KBM-7 (cell line): ENCODE results near the gene RAET1L.

Experiments
- DNase-seq: peaks from one replicate; pipeline ENCODE4 v3.0.0-alpha.2; 2015
- in situ Hi-C: fragments of 300-500 bp; cut with MboI; formaldehyde crosslinking; loops from 2 replicates; pipeline ENCODE4 v1.14.3; 2020; ENCODE audit warnings: low sequenced_read_pairs, low pct_unique_long_range_greater_than_20kb, mixed read lengths

The RAET1L gene

DNA sequence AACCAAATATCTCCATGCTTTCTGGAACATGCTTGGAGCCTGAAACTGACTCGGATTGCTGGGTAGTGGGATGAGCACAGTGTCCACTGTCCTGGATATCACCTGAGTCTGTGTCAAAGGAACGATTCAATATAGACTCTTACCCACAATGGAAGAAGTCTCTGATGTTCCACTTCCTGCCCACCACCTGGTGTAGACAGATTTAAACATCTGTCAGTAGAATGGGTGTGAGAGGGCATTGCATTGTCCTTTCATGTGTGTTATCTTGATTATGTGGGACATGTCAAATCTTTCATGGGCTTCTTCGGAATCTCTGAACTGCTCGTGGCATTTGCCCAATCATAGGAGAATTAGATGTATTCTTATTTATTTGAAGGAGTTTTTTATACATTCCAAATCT, 22.8 kb upstream of the RAET1L start:
- no peak for DNase-seq
- in situ Hi-C loops = no loop called here

GRCh38 chr6:150046943-150047342, 21.6 kb upstream of the RAET1L start:
- no peak for DNase-seq
- in situ Hi-C loops = no loop called here

GRCh38 chr6:150044621-150045145, 19.4 kb upstream of the RAET1L start:
- no peak for DNase-seq
- in situ Hi-C loops = no loop called here

DNA sequence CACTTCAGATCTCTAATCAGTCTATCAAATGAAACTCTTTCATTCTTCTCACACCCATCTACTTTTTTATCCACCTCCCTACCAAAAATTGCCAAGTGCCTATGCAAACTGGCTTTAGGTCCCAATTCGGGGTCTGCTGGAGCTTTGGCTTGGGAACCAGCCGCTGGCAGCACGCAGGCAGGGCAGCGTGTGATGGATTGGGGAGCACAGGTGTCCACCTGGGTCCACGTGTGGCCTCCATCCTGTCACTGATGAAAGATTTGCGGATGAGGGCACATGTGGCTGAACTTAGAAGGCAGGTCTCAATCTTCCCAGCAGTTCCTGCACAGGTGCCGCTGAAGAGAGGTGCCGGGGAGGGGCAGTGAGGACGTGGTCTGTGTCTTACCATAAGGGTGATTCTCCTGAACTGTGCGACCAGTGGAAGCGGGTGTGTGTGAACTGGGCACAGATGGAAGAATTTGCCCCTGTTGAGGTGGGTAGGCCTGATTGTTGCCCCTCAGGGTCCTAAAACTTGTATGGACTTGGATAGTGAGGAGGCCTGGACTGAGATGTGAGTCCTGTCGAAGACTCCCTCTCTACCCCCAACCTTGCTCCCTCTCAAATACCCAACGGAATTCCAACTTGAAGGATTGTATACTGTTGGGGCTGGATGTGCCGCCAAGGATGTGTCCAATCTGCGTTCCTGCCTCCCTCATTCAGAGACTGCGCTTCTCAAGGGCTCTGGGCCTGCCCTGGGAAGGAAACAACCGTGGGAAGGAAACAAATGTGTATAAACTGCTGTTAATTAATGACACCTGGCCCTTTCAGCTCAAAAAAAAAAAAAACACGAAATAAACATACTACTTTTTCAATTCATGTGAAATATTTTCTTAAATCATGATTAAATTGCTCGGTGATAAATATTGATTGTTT, 18.4 kb upstream of the RAET1L start:
- no peak for DNase-seq
- in situ Hi-C loops = no loop called here

DNA sequence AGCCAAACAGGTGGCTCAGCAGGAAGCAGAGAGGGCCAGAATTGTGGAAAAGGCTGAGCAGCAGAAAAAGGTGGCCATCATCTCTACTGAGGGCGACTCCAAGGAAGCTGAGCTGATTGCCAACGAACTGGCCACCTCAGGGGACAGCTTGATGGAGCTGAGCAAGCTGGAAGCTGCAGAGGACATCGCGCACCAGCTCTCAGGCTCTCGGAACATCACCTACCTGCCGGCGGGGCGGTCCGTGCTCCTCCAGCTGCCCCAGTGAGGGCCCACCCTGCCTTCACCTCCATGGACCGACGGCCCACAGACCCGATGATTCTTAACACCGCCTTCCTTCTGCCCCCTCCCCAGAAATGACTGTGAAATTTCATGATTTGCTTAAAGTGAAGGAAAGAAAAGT, 17.8 kb upstream of the RAET1L start:
- DNase-seq = no peak
- in situ Hi-C loops = no loop called here

GRCh38 chr6:150038202-150039062, 13.1 kb upstream of the RAET1L start:
- in situ Hi-C loops = no loop called here
- no peak for DNase-seq

DNA sequence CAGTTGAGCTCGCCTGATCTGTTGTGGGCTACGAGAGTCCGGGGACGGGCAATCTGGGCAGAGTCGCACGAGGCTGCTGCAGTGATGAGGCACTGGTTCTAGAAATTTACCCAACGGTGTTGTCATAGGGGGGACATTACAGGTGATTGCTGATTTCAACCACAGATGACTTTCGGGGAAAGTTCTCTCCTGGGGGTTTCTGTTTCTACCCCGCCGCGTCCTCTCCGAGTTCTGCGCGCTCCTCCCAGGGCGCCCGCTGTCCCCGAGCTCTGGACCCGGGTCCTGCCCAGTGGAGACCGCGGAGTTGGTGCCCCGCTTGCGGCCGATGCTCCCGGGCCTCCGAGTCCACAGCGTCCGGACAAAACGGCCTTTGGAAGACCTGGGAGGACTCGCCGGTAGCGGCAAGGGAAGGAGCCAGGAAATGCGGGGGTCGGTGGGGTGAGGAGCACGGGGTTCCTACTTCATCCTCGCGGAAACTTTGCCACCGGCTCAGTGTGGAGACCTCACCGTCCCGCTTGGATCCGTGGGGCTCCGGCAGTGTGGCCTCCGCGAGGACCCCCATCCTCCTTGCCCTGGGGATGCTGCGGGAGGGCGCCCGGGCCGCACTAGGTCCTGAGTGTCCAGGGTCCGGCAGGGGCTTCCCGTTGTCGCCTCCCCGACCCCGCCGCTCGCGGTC, 12.3 kb upstream of the RAET1L start:
- no peak for DNase-seq
- in situ Hi-C loops = no loop called here

- in situ Hi-C loops = no loop called here
- no peak for DNase-seq
Observed at GRCh38 chr6:150036081-150036480, 10.7 kb upstream of the RAET1L start.

- no peak for DNase-seq
- in situ Hi-C loops = no loop called here
Observed at GRCh38 chr6:150033207-150033771, 8.0 kb upstream of the RAET1L start.

DNA sequence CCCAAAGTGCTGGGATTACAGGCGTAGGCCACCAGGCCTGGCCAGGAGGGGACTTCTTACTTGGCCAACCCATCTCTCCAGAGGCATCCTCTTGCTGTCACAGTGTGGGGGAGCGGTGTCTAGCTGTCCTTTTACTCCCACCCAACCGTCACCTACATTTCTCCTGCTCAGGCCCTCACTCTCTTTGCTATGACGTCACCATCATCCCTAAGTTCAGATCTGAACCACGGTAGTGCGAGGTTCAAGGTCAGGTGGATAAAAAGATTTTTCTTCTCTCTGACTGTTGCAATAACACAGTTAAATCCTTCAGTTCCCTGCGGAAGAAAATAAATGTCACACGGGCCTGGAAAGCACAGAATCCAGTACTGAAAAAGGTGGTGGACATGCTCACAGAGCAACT, 7.3 kb upstream of the RAET1L start:
- in situ Hi-C loops = no loop called here
- no peak for DNase-seq

- in situ Hi-C loops = no loop called here
- no peak for DNase-seq
Observed at GRCh38 chr6:150030611-150031010, 5.3 kb upstream of the RAET1L start.

GRCh38 chr6:150029749-150030148, 4.4 kb upstream of the RAET1L start:
- no peak for DNase-seq
- in situ Hi-C loops = no loop called here

GRCh38 chr6:150029276-150029675, 3.9 kb upstream of the RAET1L start:
- in situ Hi-C loops = no loop called here

GRCh38 chr6:150028799-150029198, 3.5 kb upstream of the RAET1L start:
- no peak for DNase-seq
- in situ Hi-C loops = no loop called here

More at GRCh38 chr6:150029276-150029675, 3.9 kb upstream of the RAET1L start:
- no peak for DNase-seq

DNA sequence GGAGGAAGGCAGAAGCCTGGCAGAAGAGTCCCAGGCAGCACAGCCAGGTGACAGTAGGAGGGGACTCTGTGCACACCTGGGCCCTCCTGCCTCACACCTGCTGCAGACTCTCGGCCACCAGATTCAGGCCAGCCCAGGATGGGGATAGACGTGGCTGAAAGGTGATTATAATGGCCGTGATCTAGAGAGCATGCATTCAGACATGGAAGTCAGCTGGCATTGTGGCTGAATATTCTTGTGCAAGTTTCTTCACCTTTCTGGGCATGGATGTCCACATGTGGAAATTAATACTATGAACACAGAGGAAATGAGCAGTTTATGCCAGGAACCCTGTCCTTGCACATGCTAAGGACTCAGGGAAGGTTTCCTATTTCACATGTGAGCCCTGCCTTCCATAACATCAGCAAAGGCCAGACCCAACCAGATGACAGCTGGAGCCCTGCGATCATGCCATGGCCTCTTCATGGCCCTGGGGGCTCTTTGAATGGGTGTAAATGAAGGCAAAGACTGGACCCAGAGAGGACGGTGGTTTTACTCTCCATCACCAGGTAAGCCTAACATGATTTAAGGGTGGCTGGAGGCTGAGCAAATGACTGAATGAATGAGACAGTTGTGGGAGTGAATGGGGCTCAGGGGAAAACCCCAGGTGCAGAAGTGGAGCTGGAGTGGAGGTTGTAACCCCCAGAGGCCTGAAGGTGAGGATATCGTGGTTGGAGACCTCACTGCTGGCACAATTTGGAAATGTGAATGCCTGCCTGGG, 2.7 kb upstream of the RAET1L start:
- in situ Hi-C loops = no loop called here
- no peak for DNase-seq

DNA sequence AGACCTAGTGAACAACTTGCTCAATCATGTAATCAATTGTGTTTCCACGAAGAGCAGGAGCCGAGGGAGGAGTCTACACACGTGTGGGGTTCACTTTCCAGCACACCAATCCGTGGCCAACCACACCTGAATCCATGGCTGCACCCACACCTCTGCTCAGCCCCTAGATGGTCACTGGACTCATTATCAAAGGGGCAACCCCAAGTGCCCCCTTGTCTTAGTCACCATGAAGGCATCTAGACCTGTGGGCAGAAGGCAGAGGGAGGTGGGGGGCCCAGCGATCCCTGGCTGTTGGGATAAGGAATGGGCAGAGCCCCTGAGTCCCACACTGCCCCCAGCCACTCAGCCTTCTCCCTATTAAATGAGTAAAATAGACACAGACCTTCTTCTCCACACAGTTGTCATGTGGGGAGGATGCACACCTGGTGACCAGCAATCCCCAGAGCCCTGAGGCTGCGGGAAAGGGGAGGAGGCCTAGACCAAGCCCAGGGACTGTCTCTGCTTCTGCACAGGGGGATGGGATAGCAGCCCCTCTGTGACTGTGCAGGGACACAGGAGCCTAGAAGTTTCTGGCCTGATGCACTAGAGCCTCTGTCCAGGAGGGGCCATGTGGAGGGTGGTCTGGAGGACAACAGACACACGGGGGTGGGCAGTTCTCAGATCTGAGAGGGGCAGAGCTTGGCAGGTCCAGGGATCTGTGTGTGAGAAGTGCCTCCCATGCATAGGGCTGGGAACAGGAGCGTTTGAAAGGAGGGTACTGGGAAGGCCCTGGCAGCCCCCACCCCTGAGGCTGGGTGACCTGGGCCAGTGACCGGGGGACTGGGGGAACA, 1.9 kb upstream of the RAET1L start:
- DNase-seq = no peak
- in situ Hi-C loops = no loop called here

DNA sequence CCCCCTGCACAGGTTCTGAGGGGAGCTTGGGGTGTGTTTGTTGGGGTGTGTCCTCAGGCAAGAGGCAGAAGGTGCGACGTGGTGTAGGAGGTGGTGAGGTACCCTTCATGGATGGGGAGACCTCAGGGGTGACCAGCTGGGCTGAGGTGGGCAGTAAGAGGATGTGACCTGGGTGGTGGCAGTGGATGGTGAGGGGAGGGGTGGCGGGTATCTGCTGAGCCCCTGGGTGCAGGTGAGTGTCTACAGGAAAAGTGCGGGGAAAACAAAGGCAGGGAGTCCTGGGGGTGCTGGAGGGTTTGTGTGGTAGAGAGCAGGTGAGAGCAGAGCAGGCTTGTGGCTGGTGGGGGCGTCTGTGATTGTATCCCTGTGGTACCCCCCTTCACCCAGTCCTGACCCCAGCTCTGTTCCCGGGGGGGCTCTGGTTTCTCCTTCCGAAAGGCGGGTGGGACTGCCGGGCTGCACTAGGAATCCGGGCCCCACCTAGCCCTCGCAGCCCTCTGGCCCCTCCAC, 631 bp downstream of the RAET1L start:
- no peak for DNase-seq
- in situ Hi-C loops = no loop called here
